ENCODE results near the gene MAGI1.
"Not testable (repeated sequence)": the region's sequence is repeated elsewhere in the genome, so short reads cannot be mapped to it uniquely, and the experiment has no call there.

The MAGI1 gene

DNA sequence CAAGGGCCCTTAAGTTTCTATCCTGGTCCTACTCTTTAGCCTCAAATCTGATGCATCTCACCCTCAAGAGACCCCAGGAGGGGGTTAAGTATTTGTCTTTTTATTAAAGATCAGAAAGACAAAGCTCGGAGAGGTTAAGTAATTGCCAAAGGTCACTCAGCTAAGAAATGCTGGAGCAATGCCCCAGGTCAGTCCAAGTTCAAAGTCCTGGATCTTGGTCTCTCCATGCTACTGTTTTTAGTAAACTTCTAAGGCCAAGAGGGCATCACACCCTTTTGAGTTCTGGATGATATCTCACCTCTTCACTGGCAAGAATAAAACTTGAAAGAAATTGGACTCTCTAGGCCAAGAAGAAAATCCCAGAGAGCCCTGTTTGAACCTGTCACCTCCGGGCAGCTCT, 488.6 kb downstream of the MAGI1 start:
- no peak for DNase-seq

DNA sequence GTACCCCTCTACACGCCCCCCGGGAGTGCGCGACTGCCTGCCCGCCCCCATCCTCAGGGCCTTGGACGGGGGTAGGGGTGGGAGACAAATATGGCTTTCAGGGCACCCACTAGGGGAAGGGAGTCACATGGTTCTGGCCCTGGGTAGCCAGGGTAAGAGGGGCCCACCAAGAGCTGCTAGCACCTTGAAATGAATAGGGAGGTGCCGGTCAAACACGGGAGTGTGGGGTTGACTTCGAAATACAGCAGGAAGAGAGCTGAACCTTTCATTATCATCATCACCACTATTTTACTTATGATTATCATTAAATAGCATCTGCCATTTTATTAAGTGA, 489.1 kb downstream of the MAGI1 start:
- DNase-seq: no peak

DNA sequence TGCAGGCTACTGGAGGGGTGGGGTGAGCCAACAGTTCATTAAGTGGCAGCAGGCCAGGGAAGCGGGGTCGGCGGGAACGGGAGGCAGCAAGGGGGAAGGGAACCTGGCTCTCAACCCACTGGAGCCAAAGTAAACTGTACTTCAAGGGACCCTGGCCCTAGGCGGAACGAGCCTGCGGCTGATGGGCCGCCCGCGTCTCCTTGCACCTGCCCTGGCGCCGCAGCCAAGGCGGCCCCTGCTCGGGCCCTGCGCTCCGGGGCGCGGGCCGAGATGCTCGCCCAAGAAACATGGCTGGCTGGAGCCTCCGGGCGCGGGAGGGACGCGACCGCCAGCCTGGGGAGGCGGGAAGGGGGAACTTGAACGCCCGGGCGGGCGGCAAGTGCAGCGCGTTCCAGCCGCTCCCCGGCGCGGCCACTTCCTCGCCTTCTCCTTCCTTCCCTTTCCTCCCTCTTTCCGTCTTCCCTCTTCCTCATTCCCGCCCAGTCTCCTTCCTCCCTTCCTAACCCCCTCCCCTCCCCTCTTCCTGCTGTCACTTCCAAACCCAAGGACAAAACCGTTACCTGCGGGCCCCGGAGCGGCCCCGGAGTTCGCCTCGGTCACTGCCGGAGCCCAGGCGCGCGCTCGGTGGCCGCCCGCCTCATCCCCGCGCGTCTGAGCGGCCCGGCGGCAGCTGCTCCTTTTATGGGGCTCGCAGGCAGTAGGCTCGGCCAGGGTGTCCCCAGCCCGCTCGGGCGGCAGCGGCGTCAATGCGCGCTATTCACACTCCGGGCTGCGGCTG, 489.7 kb downstream of the MAGI1 start:
- DNase-seq: no peak

DNA sequence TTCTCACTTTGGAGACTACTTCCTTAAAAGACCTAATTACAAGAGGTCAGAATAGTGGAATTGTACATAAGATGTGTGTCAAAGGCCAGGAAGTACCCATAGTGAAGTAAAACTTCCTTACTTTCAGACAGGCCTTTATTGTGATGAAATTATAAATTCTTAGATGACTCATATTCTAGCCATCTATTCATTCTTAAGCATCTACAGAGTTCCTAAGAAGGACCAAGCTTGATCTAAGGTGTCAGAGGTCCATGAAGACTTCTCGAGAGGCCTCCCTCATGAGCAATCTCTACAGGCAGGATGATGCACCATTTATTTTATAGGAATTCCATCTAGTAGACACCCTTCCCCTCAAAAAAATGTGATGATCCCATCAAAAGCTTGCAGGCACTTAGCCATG, 493.3 kb downstream of the MAGI1 start:
- no peak for DNase-seq

DNA sequence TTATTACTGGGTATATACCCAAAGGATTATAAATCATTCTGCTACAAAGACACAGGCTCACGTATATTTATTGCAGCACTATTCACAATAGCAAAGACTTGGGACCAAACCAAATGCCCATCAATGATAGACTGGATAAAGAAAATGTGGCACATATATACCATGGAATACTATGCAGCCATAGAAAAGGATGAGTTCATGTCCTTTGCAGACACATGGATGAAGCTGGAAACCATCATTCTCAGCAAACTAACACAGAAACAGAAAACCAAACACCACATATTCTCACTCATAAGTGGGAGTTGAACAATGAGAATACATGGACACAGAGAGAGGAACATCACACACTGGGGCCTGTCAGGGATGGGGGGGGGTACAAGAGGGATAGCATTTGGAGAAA, 495.3 kb downstream of the MAGI1 start:
- not testable (repeated sequence) for DNase-seq

DNA sequence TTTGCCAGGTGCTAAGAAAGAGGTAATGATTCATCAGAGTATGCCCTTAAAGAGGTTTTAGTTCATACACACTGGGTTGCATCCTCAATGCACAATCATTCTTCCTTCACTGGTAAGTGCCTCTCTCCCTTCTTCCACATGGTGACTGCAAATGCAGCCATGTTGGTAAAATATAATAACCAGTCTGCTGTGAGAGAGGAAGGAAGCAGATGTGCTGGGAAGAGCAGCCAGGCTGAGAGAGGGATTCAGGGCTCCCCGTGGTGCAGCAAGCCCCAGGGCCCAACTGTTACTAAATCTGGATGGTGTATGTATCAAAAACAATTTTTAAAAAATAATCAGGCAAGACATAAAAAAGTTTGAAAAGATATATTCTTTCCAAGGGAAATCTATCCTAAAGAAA, 498.1 kb downstream of the MAGI1 start:
- DNase-seq: peak; percentile 55

DNA sequence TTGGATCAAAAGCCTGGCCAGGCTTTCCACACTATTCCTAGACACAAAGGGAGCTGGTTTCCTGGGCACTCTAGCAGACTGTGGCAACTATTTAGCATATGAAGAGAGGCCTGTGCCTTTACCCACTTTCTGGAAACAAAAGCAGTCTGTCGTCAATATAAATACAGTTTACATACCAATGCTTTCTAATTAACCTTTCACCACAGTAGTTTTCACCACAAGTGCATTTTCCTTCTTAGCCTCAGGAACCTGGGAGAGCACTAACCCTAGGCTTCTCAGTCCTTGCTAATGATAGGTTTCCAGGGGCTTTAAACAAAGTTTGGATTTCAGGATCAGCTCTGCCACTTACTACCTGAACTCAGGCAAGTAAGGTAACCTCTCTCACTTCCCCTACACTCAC, 499.1 kb downstream of the MAGI1 start:
- DNase-seq: no peak

DNA sequence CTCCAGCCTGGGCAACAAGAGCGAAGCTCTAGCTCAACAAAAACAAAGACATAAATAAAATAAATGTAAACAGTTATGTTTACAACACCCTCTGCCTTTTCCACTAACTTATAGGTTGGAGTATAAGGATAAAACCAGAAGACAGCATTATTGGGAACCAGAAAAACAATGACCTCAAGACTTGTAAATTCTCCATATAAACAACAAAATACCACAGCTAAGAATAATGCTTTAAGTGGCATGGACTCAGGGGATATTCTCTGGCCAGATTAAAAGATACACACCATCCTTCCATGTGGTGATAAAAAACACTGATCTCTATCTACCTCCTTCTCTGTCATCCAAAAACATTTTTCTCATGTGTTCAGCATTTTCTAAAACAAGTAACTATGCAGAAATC, 500.6 kb downstream of the MAGI1 start:
- no peak for DNase-seq

DNA sequence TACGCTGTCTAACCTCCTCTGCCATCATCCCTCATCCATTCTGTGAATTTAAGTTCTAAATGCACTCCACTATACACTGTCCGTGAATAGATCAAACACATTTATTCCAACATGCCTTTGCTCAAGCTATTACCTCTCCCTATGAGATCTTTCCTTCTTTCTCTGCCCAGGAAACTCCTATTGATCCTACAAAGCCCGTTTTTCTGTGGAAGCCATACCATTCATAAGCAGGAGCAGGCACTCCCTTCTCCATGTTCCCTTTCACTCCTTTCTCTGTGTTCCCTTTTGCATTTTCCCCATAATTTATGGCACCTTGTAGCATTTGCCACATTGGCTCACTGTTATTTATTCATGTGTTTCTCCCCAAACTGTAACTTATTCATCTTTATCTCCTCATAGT, 501.6 kb downstream of the MAGI1 start:
- no peak for DNase-seq

DNA sequence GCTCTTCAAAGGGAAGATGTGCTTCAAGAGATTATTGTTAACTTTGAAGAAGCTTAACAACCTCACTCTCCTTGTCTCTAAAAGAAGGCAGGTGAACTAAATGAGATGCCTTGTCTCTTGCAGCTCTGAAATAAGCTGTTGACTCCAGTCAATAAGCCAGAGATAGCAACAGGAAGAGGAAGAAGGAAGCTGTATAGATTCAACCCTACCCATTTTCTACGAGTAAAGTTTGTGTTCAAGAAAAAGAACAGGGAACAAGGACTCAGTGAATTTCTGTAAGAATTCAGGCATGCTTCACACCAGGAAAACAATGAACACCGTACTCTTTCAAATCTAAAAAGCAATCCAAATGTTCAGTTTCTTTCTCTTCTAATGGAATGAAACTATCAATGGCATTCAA, 503.5 kb downstream of the MAGI1 start:
- no peak for DNase-seq

DNA sequence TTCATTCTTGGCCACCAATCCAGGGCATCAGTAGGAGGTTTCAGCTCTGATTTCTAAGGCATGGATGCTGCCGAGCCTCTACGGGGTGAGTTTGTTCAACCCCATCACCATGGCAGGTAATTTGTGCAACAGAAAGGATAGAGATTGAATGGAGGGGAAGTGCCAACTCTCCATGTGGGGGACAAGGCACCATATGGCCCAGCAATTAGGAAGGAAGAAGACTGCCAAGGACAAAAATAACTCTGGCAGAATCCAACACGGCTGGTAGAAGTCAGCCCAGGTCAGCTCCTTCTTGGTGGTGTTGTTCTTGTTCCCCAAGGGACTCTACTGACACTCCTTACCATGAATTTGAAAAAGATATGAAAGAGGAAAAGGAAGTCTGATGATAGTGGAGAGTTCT, 503.9 kb downstream of the MAGI1 start:
- peak; percentile 47 for DNase-seq

DNA sequence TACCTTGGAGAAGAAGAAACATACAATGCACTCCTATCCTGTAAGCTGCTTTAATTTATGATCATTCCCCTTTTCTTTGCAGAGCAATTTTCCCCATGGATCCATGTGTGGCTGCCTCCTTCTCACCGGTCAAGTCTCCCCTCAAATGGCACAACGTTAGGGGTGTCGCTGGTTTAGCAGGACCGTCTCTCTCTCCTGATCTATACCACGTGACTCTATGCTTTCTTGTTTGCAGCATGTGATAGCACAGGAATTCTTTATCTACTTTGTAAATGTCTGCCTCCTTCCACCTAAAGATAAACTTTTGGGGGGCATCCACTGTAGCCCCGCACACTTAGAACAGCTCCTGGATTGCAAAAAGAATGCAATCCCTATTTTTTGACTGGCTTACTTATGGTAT, 506.0 kb downstream of the MAGI1 start:
- DNase-seq: no peak

DNA sequence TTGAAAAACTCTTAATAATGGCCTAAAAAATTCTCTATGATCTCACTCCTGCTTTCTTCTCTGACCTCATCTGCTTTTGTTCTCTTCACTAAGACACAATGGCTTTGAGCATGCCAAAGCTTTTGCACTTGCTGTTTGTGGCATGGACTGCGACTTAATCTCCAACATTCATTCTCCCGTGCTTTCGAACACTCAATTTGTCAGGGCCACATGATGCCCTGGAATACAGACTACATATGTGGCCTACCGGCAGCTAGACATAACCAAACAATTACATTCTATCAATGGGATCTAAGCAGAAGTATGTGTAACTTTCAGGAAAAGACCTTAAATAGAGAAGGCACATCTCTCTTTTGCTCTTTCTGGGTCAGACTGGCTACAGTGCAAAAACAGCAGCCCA, 506.5 kb downstream of the MAGI1 start:
- no peak for DNase-seq

DNA sequence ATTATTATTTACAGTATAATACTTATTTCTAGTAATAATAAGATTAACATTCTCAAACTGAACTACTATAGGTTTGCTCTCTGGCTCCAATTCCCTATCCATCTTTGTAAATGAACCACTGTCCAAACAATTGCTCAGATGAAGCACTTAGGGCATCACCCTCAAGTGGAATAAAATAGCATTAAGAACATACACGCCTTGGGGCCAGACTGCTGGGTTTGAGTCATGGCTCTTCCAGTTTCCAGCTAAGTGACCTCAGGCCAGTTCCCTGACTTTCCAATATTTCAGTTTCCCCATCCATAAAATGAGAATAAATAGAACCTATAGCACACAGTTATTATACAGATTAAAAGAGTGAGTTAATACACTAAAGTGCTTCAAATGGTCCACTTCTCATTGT, 507.2 kb downstream of the MAGI1 start:
- DNase-seq: no peak

DNA sequence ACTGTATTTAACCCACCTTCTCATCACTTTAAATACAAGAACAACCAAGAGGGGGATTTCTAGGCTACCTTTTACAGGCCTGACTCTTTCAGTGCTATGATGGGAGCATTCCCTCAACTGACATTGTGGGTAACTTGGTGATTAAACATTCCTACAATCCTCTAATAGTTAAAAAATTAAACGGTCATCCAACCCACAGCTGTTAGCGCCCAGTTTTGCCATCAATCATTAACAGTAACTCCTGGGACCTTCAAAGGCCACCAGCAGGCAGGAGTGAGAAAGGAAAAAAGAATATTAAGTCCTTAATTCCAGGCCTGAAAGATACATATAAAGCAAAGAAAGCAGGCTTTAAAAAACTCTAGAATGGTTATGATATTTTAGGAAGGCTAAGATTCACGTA, 512.1 kb downstream of the MAGI1 start:
- no peak for DNase-seq

DNA sequence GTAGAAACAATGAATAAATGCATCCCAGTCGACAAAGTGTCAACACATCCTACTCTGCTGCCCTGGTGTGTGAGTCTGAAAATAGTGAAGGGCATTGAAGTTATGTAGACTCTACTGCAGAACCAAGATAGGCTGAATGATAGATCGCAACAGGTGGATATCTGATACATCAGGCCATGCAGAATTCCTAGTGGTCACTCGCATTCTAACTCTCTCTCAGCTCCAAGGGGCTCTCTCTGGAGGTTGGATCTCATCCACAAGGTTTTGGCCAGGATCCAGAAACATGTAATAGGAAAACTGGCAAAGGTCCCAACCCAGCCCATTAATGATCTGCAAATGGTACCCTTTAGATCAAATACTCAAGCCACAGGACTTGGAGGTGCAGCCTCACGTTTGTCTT, 514.1 kb downstream of the MAGI1 start:
- DNase-seq: no peak

DNA sequence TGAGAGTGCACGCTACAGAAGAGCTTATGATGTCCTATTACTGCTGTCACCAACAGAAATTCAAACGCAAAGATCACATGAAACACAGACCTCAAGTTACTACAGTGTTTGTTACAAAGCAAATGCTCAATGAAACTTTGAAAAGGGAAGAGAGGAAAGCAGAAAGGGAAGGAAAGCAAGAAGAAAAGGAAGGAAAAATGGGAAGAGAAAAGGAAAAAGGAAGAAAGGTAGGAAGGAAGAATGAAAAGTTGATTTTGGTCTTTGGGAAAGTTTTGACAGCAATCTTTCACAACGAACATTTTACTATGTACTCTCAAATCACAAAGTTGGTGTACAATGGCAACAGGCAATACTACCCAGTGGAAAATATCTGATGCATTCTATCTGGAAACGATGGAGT, 514.8 kb downstream of the MAGI1 start:
- no peak for DNase-seq

DNA sequence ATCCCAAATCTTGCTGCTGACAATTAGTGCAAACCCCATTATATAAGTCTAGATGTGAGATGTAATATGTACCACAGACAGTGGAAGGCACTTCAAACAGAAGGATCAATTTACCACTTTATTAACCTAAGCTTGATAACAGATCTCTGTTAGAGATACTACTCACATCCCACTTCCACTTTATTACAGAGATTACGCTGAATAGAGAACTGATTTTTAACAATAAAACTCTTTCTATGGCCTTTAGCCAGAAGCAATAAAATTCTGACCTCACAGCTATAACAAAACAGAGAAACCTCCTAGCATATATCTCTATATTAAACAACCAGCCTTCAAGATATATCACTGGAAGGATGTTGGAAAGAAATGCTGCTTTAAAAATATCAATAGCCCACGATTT, 517.7 kb downstream of the MAGI1 start:
- no peak for DNase-seq

DNA sequence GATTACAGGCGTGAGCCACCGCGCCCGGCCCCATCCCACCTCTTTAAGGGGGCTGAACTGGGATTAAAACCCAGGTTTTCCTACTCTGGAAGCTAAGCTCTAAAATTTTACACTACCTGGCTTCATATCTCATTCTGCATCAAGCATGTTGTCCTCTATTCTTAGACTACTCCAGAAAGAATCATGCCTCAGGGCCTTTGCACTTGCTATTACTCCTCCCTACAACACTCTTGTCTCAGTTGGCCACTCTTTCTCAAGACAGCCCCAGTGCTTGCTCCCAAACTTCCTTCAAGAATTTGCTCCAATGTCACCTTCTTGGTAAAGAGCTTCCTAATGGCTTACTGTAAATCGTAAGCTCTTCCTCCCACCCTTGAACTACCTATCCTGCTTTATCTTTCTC, 521.7 kb downstream of the MAGI1 start:
- no peak for DNase-seq

DNA sequence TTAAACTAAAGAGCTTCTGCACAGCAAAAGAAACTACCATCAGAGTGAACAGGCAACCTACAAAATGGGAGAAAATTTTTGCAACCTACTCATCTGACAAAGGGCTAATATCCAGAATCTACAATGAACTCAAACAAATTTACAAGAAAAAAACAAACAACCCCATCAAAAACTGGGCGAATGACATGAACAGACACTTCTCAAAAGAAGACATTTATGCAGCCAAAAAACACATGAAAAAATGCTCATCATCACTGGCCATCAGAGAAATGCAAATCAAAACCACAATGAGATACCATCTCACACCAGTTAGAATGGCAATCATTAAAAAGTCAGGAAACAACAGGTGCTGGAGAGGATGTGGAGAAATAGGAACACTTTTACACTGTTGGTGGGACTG, 524.4 kb downstream of the MAGI1 start:
- DNase-seq: not testable (repeated sequence)

DNA sequence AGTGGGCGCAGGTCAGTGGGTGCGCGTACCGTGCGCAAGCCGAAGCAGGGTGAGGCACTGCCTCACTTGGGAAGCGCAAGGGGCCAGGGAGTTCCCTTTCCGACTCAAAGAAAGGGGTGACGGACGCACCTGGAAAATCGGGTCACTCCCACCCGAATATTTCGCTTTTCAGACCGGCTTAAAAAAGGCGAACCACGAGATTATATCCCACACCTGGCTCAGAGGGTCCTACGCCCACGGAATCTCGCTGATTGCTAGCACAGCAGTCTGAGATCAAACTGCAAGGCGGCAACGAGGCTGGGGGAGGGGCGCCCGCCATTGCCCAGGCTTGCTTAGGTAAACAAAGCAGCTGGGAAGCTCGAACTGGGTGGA, 529.3 kb downstream of the MAGI1 start:
- DNase-seq: not testable (repeated sequence)

DNA sequence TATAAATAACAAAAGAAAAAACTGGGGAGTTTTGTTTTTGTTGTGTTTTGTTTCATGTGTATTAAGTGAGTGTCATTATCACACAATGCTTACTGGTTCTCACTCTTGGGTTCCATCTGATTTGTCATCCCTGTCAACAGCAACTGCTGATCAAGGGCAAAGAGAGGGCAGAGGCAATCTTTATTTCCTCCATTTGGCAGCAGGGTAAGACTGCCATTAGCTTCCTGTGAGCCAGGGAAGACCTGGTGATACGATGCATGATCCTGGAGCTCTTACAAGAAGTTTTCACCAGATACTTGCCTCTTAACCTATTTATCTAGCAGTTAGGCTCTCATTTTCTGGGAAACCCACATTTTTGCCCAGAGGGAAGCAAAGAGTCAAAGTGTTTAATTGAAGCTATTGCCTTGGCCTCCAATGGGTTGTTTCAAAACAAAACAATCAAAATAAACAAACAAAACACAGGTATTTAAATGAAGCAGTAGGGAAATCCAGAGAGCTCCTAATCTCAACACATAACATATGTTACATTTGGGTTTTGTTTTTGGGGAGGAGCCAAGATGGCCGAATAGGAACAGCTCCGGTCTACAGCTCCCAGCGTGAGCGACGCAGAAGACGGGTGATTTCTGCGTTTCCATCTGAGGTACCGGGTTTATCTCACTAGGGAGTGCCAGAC, 529.8 kb downstream of the MAGI1 start:
- DNase-seq: no peak

DNA sequence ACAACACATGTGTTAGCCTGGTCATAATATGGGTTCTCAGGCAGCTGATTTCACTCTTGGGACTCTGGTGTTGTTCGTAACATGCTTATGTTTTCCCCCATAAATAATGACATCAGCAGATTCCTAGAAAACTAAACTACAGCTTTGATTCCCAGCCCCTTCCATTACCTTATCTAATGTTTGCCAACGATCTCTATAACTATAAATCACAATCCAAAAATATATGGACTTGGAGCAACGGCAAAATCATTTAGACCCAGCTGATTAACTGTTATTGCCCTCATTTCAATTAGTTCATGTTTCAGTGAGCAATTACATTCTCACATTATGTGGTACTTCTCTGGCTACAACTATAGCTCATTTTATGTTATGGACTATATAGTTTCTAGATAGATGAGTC, 531.3 kb downstream of the MAGI1 start:
- no peak for DNase-seq

DNA sequence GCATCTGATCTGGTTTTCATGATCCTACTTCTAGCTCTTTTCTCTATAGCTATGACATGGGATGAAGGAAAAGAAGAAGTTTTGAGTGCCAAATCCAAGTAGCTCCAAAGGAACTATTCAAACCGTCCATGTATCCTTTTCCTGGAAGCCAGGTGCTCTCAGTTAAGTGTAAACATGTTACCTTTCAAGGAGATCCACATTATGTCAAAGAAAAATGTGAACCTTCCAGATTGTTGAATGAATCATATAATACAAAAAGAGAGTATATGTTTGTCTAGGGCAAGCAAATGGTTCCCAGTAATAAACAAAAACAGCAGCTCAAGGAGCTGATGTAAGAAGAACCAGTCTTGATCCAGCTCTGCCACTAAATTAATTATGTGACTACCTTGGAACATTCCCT, 534.9 kb downstream of the MAGI1 start:
- no peak for DNase-seq

DNA sequence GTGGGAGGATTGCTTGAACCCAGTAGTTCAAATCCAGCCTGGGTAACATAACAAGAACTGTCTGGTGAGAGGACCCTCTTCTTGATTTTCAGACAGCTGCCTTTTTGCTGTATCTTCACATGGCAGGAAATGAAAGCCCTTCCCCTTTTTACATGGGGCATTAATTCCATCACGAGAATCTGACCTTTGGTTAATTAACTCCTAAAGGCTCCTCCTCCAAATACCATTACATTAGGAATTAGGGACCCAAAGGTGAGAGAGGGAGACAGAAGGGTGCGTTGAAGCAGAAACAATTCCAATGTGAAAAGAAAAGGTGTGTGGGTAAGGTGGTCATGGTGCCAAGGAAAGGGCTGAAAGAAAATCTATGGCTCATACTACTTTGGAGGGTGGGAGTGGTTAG, 536.2 kb downstream of the MAGI1 start:
- DNase-seq: no peak
